ENCODE data around the gene LRRC45.

- TF ChIP-seq, protein P1, sequence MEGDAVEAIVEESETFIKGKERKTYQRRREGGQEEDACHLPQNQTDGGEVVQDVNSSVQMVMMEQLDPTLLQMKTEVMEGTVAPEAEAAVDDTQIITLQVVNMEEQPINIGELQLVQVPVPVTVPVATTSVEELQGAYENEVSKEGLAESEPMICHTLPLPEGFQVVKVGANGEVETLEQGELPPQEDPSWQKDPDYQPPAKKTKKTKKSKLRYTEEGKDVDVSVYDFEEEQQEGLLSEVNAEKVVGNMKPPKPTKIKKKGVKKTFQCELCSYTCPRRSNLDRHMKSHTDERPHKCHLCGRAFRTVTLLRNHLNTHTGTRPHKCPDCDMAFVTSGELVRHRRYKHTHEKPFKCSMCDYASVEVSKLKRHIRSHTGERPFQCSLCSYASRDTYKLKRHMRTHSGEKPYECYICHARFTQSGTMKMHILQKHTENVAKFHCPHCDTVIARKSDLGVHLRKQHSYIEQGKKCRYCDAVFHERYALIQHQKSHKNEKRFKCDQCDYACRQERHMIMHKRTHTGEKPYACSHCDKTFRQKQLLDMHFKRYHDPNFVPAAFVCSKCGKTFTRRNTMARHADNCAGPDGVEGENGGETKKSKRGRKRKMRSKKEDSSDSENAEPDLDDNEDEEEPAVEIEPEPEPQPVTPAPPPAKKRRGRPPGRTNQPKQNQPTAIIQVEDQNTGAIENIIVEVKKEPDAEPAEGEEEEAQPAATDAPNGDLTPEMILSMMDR (IDR thresholded peaks at IDR 0.05) = no peak
- no peak for TF ChIP-seq POLR2A (IDR thresholded peaks at IDR 0.05)
Measured at GRCh38 chr17:82006468-82007227, 16.5 kb upstream of the LRRC45 start.

Measured in heart left ventricle (tissue), 13 donors.